ENCODE results near the gene CRYBA1.

DNA sequence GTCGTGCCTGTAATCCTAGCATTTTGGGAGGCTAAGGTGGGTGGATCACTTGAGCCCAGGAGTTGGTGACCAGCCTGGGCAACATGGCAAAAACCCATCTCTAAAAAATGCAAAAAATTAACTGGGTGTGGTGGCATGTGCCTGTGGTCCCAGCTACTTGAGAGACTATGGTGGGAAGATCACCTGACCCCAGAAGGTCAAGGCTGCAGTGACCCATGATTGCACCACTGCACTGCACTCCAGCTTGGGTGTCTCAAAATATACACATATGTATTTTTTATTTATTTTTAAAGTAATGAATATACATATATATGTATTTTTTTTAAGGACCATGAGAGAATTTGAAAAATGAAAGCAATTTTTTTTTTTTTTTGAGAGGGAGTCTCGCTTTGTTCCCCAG lies 52.4 kb downstream of the CRYBA1 start:
- no peak for TF ChIP-seq POLR2A (IDR thresholded peaks at IDR 0.05)
- TF ChIP-seq, protein P1, sequence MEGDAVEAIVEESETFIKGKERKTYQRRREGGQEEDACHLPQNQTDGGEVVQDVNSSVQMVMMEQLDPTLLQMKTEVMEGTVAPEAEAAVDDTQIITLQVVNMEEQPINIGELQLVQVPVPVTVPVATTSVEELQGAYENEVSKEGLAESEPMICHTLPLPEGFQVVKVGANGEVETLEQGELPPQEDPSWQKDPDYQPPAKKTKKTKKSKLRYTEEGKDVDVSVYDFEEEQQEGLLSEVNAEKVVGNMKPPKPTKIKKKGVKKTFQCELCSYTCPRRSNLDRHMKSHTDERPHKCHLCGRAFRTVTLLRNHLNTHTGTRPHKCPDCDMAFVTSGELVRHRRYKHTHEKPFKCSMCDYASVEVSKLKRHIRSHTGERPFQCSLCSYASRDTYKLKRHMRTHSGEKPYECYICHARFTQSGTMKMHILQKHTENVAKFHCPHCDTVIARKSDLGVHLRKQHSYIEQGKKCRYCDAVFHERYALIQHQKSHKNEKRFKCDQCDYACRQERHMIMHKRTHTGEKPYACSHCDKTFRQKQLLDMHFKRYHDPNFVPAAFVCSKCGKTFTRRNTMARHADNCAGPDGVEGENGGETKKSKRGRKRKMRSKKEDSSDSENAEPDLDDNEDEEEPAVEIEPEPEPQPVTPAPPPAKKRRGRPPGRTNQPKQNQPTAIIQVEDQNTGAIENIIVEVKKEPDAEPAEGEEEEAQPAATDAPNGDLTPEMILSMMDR (IDR thresholded peaks at IDR 0.05), result no peak
